Activated effector memory CD4-positive, alpha-beta T cell treated with anti-CD3 and anti-CD28 coated beads, Interleukin-2, amount 50 U/mL, for 16 hours (primary cell): ENCODE measurements around the gene LRRC10B.

Experiments used
- DNase-seq: peaks from one replicate; pipeline ENCODE4 v3.0.0-alpha.2; 2020

LRRC10B gene

DNA sequence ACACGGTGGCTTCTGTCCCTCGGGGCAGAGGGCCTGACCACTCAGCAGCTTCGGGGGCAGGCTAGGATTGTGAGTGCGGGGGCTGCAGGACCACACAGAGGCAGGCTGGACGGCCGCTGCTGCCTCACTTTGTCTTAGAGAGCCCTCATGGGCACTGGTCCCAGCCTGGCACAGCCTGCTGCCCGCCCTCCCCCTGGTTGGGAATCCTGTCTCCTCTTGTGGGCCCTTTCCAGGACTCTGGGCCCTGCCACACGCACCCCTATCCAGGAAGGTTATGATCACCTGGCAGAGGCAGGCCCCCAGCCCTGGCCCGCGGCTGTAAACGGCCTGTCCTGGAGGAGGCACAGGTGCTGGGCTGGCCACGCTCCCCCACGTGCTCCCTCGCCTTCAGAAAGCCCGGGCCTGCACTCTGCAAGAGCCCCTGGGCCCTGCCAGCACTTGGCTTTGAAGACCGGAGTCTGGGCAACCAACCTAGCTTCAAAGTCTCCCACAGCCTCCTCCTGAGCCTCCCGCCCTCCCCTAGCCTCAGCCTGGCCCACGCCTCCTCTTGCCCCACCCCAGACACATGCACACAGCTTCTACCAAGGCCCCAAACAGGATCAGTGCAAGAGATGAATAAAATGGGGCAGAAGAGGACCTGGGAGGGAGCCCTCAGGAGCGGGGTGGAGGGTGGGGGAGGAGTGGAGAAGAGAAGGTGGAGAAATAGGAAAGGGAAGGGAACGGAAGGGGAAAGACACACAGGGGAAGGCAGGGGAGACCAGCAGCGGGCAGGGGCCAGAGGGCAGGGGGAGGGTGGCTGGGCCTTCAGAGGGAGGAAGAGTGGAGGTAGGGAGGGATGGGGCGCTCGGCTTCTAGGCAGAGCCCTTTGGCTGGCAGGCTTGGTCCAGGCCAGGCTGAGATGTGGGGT, 41.4 kb downstream of the LRRC10B start:
- DNase-seq: no peak

DNA sequence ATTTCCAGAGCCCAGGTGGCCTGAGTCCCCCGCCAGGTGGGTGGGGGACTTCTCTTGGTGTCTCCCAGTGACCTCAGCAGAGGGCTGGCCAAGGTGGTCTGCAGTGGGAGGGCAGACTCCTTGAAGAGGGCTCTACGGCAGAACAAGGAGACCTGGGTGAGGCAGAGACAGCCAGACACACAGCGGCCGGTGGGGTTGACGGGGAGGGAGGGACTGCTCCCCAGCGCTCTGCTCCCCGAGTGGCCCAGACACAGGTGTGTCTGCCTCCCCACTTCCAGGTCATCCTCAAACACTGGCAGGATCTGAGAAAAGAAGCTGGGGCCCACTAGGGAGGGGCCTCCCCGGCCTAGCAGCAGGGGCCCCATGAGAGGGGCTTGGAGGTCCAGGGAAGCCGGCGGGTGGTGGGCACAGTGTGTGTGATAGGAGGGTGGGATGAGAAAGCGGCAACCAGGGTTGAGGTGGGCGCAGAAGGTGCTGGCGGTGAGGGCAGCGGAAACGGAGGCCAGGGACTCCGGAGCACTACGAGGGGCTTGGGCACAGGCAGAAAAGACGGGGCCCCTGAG, 42.2 kb downstream of the LRRC10B start:
- DNase-seq: no peak

GRCh38 chr11:61551634-61552033, 43.1 kb downstream of the LRRC10B start:
- no peak for DNase-seq

DNA sequence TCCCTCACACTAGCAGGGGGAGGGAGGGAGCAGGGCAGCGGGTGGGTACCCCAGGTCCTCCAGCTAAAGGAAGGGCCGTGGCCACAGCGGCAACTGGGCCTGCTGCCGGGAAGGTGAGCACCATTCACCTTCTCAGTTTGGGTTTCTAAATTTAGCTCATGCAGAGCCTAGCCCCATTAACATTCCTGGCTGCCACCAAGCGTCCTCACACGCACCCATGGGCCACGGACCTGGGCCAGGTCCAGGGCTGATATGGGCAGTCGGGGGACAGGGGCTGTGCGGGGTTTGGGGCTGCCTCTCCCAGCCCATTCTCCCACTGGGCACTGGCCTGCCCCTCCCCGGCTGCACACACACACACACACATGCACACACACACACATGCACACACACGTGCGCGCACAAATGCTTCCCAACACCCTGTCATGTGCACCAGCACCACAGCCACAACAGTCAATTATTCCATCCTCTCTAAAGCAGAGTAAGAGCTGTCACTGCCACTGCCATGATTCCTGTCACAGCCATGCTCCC, 43.6 kb downstream of the LRRC10B start:
- DNase-seq: no peak

GRCh38 chr11:61553373-61554171, 45.0 kb downstream of the LRRC10B start:
- DNase-seq: no peak

DNA sequence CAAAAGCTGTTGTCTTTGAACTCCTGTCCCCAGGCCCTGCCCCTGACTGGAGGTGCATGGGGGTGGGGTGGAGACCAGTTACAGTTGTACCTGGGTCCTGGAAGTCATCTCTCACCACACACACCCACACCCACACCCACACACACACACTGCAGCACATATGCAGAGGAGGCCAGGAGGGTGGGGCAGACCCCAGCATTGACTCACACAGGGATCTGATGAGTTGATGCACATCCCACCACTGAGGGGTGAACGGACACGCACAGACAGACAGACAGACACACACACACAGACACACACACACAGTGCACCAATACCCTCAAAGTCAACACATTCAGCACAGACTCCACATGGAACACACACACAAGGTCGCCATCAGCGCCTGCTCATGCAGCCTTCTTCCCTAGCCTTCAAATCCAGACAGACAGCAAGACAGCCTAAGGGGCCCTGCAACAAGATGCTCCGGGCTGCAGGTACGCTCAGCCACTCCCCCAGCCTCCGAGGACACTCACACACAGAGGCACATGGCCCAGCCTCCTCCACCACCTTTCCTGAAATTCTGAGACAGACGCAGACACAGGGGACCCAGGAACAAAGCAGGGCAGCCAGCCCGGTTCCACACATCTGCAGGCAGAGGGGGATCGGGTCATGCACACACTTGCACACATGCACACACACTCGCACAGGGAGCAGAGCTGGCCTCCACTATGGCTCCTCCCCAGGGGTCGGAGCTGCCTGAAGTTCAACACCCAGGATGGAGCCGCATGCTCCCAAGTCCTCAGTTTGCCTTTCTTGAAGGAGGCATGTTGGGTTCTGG, 45.8 kb downstream of the LRRC10B start:
- peak; percentile 72 for DNase-seq

- no peak for DNase-seq
Observed at GRCh38 chr11:61555051-61555969, 46.8 kb downstream of the LRRC10B start.

DNA sequence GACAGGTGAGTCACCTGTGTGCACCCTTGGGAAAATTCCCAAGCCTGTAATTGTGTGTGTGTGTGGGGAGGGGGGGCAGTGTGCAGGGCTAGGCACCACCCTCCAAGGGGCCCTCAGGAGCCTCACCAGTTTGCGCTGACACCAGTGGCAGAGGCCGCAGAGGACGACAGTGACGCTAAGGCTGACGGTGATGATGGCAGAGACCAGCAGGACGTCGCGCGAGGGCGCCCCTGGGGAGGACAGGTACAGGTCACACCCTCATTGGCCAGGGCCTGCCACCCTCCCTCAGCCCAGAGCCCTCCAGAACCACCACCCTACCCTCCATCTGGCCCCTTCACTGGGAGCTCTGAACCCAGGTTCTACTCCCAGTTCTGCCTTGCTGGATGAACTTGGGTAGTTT, 47.4 kb downstream of the LRRC10B start:
- no peak for DNase-seq

GRCh38 chr11:61556621-61557020, 48.1 kb downstream of the LRRC10B start:
- DNase-seq: no peak
